GM12864 (cell line): ENCODE results near the gene DDA1.

Experiments
- DNase-seq: peaks from one replicate; pipeline ENCODE4 v3.0.0-alpha.2; 2011; ENCODE audit warnings: low read depth
- H3K4me3 ChIP-seq: 2 replicates; pipeline ENCODE4 v1.5.1; 2011; ENCODE audit warnings: mild to moderate bottlenecking, low read depth, low read length, control low read depth
- CTCF ChIP-seq: IDR thresholded peaks from 2 replicates; pipeline ENCODE4 v1.5.1; 2011; ENCODE audit warnings: low read depth, mild to moderate bottlenecking, moderate library complexity, low read length, control low read depth, inconsistent platforms; ENCODE audit errors: missing control alignments

The DDA1 gene

GRCh38 chr19:17336872-17337674 is 27.7 kb downstream of the DDA1 start, which contains the start of gene GTPBP3:
TSS of gene GTPBP3 (plus strand) at chr19:17337553. CDS start at chr19:17337612, 59 bp downstream.
- no peak for TF ChIP-seq CTCF
- DNase-seq: peak; percentile 99
- peak within 1 kb of the TSS; percentile 63 for H3K4me3 ChIP-seq

GRCh38 chr19:17337675-17338432 is 28.5 kb downstream of the DDA1 start:
- no peak for DNase-seq
- peak overlapping the region; percentile 63 for H3K4me3 ChIP-seq
- no peak for TF ChIP-seq CTCF

- TF ChIP-seq CTCF: no peak
- no peak for DNase-seq
- peak overlapping the region; percentile 63 for H3K4me3 ChIP-seq
Observed at GRCh38 chr19:17338433-17339078, 29.2 kb downstream of the DDA1 start.

GRCh38 chr19:17339088-17339741 is 29.9 kb downstream of the DDA1 start:
- TF ChIP-seq CTCF: no peak
- no peak for DNase-seq
- H3K4me3 ChIP-seq: no peak overlapping the region

- H3K4me3 ChIP-seq: no peak overlapping the region
- TF ChIP-seq CTCF: no peak
- DNase-seq: no peak
Observed at GRCh38 chr19:17340302-17340870, 31.0 kb downstream of the DDA1 start.

GRCh38 chr19:17340871-17341357 is 31.6 kb downstream of the DDA1 start:
- no peak for DNase-seq
- no peak for TF ChIP-seq CTCF
- no peak overlapping the region for H3K4me3 ChIP-seq
